GM21529 (cell line): Measurements from ENCODE around the gene ATG10.

Experiments
- ATAC-seq: cut with Tn5 transposase; IDR thresholded peaks from one replicate; pipeline ENCODE4 v1.9.1; 2021; ENCODE audit not compliant: unreplicated experiment

ATG10 gene

GRCh38 chr5:82274343-82275211, 302.8 kb downstream of the ATG10 start:
- ATAC-seq = no peak

DNA sequence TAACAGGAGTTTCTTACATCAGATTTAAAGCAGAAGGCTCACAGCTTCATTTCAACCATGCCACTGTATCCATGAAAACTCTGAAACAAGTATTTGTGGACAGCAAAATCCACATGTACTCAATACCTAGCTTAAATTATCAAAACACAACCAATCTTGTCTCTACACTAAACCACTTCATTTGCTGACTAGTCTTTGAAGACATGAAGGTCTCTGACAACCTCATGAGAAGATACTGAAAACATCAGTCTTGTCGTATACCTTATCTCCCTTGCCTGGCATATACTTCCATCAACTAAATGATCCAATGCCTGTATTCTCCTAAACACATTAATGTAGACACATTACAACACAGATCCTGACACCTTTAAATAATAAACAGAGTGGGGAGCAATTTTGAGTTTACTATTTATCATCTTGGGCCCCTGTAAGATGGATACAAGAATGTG, 303.4 kb downstream of the ATG10 start:
- ATAC-seq = no peak

- no peak for ATAC-seq
Observed at GRCh38 chr5:82276800-82277612, 305.2 kb downstream of the ATG10 start.

GRCh38 chr5:82277613-82277986, 305.8 kb downstream of the ATG10 start:
- ATAC-seq = no peak

- ATAC-seq = peak; percentile 94
Observed at GRCh38 chr5:82277987-82278710, 306.3 kb downstream of the ATG10 start, which contains the start of gene RPS23. Gene RPS23, minus strand, starts transcription at chr5:82278354. Its CDS starts 31 bp downstream, at chr5:82278323.

DNA sequence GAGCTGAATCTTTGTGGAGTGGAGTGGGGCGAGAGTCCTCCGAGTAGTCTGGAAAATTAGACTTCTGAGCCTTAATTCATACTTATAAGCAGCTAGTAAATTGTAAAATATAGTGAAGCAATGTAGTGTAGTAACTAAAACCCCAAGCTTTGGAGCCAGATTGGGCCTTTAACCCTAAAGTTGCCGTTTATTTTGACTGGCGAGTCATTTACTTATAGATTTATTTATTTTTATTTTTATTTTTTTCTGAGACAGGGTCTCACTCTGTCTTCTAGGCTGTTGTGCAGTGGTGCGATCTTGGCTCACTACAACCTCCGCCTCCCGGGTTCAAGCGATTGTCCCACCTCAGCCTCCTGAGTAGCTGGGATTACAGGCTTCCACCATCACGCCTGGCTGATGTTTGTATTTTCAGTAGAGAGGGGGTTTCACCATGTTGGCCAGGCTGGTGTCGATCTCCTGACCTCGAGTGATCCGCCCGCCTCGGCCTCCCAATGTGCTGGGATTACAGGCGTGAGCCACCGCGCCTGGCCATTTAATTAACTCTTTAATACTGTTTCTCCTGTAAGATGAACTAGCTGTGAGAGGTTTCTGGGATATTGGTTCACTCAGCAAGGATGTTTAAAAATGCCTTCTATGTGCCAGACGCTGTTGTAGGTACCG, 307.0 kb downstream of the ATG10 start:
- no peak for ATAC-seq

- no peak for ATAC-seq
Observed at GRCh38 chr5:82283893-82284292, 312.1 kb downstream of the ATG10 start.

DNA sequence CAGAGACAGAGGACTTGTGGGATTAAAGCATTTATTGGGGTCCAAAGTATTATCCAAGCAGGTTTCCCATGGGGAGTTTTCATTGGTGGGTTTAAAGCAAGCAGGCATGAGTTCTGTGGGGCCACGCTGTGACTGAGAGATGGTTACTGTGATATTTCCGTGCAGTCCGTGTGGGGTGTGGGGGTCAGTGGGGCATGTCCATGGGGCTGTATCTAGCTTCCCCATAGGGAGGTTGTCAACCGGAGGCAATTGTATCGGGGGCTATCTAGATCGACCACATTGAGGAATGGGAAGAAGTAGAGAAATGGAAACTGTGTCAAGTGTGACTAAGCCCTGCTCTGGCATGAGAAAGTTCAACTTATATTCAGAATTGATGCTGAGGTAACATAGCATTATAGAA, 313.4 kb downstream of the ATG10 start:
- no peak for ATAC-seq

DNA sequence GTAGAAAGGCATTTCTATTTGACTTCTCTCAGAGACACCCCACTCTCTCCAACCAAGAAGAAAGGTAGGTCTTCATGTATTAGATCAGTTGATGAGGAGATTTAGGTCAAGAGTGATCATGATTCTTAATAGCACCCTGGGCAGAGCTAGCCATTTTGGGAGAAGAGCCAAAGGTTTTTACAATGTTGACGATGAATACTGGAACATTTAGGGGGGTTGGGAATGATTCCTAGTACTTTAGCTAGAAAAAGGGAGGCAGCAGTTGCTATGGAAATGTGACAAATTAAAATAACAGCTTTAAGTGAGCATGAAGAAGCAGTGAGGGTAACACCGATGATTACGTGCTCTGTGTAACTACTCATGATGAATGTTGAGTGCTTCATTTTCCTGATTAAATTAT, 315.8 kb downstream of the ATG10 start:
- no peak for ATAC-seq

- ATAC-seq = no peak
Observed at GRCh38 chr5:82290005-82290404, 318.2 kb downstream of the ATG10 start.

GRCh38 chr5:82290908-82291307, 319.1 kb downstream of the ATG10 start:
- ATAC-seq = no peak

- ATAC-seq = no peak
Observed at GRCh38 chr5:82291420-82291819, 319.6 kb downstream of the ATG10 start.

DNA sequence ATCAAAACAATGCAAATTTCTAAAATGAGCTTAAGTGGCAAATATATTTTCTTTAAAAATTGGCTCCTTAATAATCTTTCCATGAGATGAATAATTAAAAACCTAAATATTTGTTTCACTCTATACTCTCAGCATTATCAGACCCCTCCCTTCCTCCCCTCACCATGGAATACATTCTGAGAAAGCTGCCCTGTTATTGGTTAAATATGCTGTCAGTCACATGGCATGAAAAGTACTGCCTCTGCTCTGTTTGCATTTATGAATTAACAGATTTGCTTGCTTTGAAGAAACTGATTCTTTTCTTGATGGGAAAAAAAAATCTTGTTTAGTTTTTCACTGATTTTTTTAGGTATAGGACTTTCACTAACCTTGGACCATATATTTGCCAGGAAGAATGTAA, 323.3 kb downstream of the ATG10 start:
- no peak for ATAC-seq

- no peak for ATAC-seq
Observed at GRCh38 chr5:82295959-82296531, 324.2 kb downstream of the ATG10 start.

GRCh38 chr5:82296929-82297328, 325.1 kb downstream of the ATG10 start:
- no peak for ATAC-seq

- ATAC-seq = no peak
Observed at GRCh38 chr5:82297711-82298110, 325.9 kb downstream of the ATG10 start.

DNA sequence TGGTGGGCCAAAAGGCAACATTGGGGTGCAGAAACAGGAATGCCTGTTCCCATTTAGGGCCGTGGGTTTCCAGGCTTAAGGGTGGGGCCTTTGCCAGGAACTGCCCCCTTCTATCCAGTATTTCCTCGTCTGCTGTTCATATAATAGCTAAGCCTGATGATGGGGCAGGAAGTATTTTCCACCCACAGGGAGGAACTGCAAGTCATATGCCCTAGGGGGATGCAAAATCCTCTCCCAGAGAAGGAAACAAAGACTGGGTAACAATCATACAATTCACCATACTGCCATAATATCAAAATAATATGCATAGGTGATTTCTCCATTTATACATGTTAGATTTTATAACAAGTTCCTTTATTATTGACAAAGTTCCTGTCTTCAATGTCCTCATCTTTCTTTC, 326.8 kb downstream of the ATG10 start:
- ATAC-seq = no peak

DNA sequence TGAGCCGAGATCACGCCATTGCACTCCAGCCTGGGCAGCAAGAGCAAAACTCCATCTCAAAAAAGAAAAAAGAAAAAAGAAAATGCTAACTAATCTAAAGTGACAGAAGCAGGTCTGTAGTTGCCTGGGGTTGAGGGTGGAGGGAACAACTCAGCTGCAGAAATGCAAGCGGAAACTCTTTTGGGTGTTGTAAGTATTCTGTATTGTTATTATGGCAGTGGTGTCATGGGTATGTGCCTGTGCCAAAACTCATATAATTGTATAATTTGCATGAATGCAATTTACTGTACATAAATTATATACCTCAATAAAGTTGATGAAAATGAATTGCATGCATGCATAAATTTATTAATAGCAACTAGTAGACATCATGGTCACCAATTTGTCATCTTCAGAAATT, 329.4 kb downstream of the ATG10 start:
- ATAC-seq = no peak
